Activated naive CD4-positive, alpha-beta T cell treated with anti-CD3 and anti-CD28 coated beads, Interleukin-2, amount 10 ng/mL, durations not matched to agents 7 days and 5 days (primary cell): ENCODE data around the gene COL25A1.

Source experiments
- CTCF ChIA-PET: fragments of 350-600 bp; sonication (Branson Sonifier 250); formaldehyde crosslinking; loops from one replicate; lab custom pipeline; 2021; ENCODE audit warnings: antibody characterized with exemption; lab: Charles Lee
- DNase-seq: peaks from one replicate; pipeline ENCODE4 v3.0.0-alpha.2; 2020
- H3K27ac Mint-ChIP-seq: one replicate; pipeline ENCODE4 v1.8.0; 2021; ENCODE audit warnings: mild to moderate bottlenecking, moderate library complexity, mixed read lengths
- H3K27me3 Mint-ChIP-seq: one replicate; pipeline ENCODE4 v1.8.0; 2021; ENCODE audit warnings: mild to moderate bottlenecking, mixed read lengths
- H3K36me3 Mint-ChIP-seq: one replicate; pipeline ENCODE4 v1.8.0; 2021; ENCODE audit warnings: mixed read lengths
- H3K4me1 Mint-ChIP-seq: one replicate; pipeline ENCODE4 v1.8.0; 2021; ENCODE audit warnings: mixed read lengths
- H3K4me3 Mint-ChIP-seq: one replicate; pipeline ENCODE4 v1.8.0; 2021; ENCODE audit warnings: mild to moderate bottlenecking, moderate library complexity, mixed read lengths
- H3K9me3 Mint-ChIP-seq: one replicate; pipeline ENCODE4 v1.8.0; 2021; ENCODE audit warnings: mixed read lengths

The COL25A1 gene

GRCh38 chr4:109216085-109216696 lies 86.3 kb downstream of the COL25A1 start:
- Mint-ChIP-seq H3K9me3 (no peaks in the 10 kb centered on the region), H3K4me3 (no peak overlapping the region), H3K36me3 (no peaks in the 10 kb centered on the region), H3K27me3 (peaks cover 4% of the 10 kb centered on the region), H3K4me1 (no peaks in the 10 kb centered on the region), H3K27ac (no peak overlapping the region)
- DNase-seq, result no peak
- CTCF ChIA-PET, result no interaction called here

GRCh38 chr4:109215506-109215905 lies 87.0 kb downstream of the COL25A1 start:
- Mint-ChIP-seq H3K36me3 (no peaks in the 10 kb centered on the region), H3K9me3 (no peaks in the 10 kb centered on the region), H3K27me3 (peaks cover 4% of the 10 kb centered on the region), H3K27ac (no peak overlapping the region), H3K4me1 (no peaks in the 10 kb centered on the region), H3K4me3 (no peak overlapping the region)
- DNase-seq, result no peak
- CTCF ChIA-PET, result no interaction called here

GRCh38 chr4:109214622-109215301 lies 87.7 kb downstream of the COL25A1 start:
- H3K4me3 Mint-ChIP-seq, result no peak overlapping the region

GRCh38 chr4:109213056-109213455 lies 89.4 kb downstream of the COL25A1 start:
- H3K27ac Mint-ChIP-seq, result no peak overlapping the region
- CTCF ChIA-PET, result no interaction called here
- H3K27me3 Mint-ChIP-seq, result no peaks in the 10 kb centered on the region
- H3K36me3 Mint-ChIP-seq, result no peaks in the 10 kb centered on the region
- no peak overlapping the region for H3K4me3 Mint-ChIP-seq
- DNase-seq, result no peak
- H3K4me1 Mint-ChIP-seq, result no peaks in the 10 kb centered on the region
- H3K9me3 Mint-ChIP-seq, result no peaks in the 10 kb centered on the region

More at GRCh38 chr4:109214622-109215301, 87.7 kb downstream of the COL25A1 start:
- Mint-ChIP-seq H3K9me3 (no peaks in the 10 kb centered on the region), H3K27ac (no peak overlapping the region), H3K4me1 (no peaks in the 10 kb centered on the region), H3K36me3 (no peaks in the 10 kb centered on the region), H3K27me3 (peaks cover 4% of the 10 kb centered on the region)
- CTCF ChIA-PET, result no interaction called here
- DNase-seq, result no peak

GRCh38 chr4:109211671-109212070 lies 90.8 kb downstream of the COL25A1 start:
- Mint-ChIP-seq H3K9me3 (no peaks in the 10 kb centered on the region), H3K4me1 (no peaks in the 10 kb centered on the region), H3K27me3 (no peaks in the 10 kb centered on the region), H3K36me3 (no peaks in the 10 kb centered on the region), H3K27ac (no peak overlapping the region), H3K4me3 (no peak overlapping the region)
- CTCF ChIA-PET, result no interaction called here
- DNase-seq, result no peak

- peaks cover 4% of the 10 kb centered on the region for H3K27me3 Mint-ChIP-seq
- H3K36me3 Mint-ChIP-seq, result no peaks in the 10 kb centered on the region
- H3K4me3 Mint-ChIP-seq, result no peak overlapping the region
- no peaks in the 10 kb centered on the region for H3K4me1 Mint-ChIP-seq
- no peaks in the 10 kb centered on the region for H3K9me3 Mint-ChIP-seq
- CTCF ChIA-PET, result no interaction called here
- no peak overlapping the region for H3K27ac Mint-ChIP-seq
- no peak for DNase-seq
Measured at GRCh38 chr4:109209647-109210046, 92.8 kb downstream of the COL25A1 start.

- Mint-ChIP-seq H3K36me3 (no peaks in the 10 kb centered on the region), H3K27ac (no peak overlapping the region), H3K4me1 (no peaks in the 10 kb centered on the region), H3K27me3 (peaks cover 9% of the 10 kb centered on the region), H3K4me3 (no peak overlapping the region), H3K9me3 (no peaks in the 10 kb centered on the region)
- CTCF ChIA-PET, result no interaction called here
- DNase-seq, result no peak
Measured at GRCh38 chr4:109207898-109208297, 94.6 kb downstream of the COL25A1 start.

GRCh38 chr4:109207061-109207460 lies 95.4 kb downstream of the COL25A1 start:
- H3K9me3 Mint-ChIP-seq, result no peaks in the 10 kb centered on the region
- peaks cover 9% of the 10 kb centered on the region for H3K27me3 Mint-ChIP-seq
- H3K4me3 Mint-ChIP-seq, result no peak overlapping the region
- CTCF ChIA-PET, result interaction anchor here (1.1 kb wide), 1 partner anchor 126 kb away, joined by 3 read pairs; no protein-coding TSS in a partner anchor
- no peak for DNase-seq
- H3K36me3 Mint-ChIP-seq, result no peaks in the 10 kb centered on the region
- H3K27ac Mint-ChIP-seq, result no peak overlapping the region
- H3K4me1 Mint-ChIP-seq, result no peaks in the 10 kb centered on the region

GRCh38 chr4:109206620-109207019 lies 95.8 kb downstream of the COL25A1 start:
- Mint-ChIP-seq H3K4me1 (no peaks in the 10 kb centered on the region), H3K9me3 (no peaks in the 10 kb centered on the region), H3K27me3 (peaks cover 9% of the 10 kb centered on the region), H3K36me3 (no peaks in the 10 kb centered on the region), H3K27ac (no peak overlapping the region), H3K4me3 (no peak overlapping the region)
- CTCF ChIA-PET, result interaction anchor here (1.1 kb wide), 1 partner anchor 127 kb away, joined by 3 read pairs; no protein-coding TSS in a partner anchor
- no peak for DNase-seq

GRCh38 chr4:109205186-109205585 lies 97.3 kb downstream of the COL25A1 start:
- Mint-ChIP-seq H3K27ac (no peak overlapping the region), H3K36me3 (no peaks in the 10 kb centered on the region), H3K27me3 (peaks cover 9% of the 10 kb centered on the region), H3K4me3 (no peak overlapping the region), H3K9me3 (no peaks in the 10 kb centered on the region), H3K4me1 (no peaks in the 10 kb centered on the region)
- no peak for DNase-seq
- CTCF ChIA-PET, result no interaction called here

GRCh38 chr4:109199585-109199984 lies 102.9 kb downstream of the COL25A1 start:
- no peak overlapping the region for H3K27ac Mint-ChIP-seq
- H3K9me3 Mint-ChIP-seq, result no peaks in the 10 kb centered on the region
- CTCF ChIA-PET, result no interaction called here
- H3K36me3 Mint-ChIP-seq, result no peaks in the 10 kb centered on the region
- no peaks in the 10 kb centered on the region for H3K4me1 Mint-ChIP-seq
- H3K27me3 Mint-ChIP-seq, result peaks cover 5% of the 10 kb centered on the region
- no peak overlapping the region for H3K4me3 Mint-ChIP-seq
- no peak for DNase-seq

GRCh38 chr4:109195646-109196045 lies 106.8 kb downstream of the COL25A1 start:
- DNase-seq, result no peak
- Mint-ChIP-seq H3K4me1 (no peaks in the 10 kb centered on the region), H3K4me3 (no peak overlapping the region), H3K9me3 (no peaks in the 10 kb centered on the region), H3K27ac (no peak overlapping the region), H3K27me3 (no peaks in the 10 kb centered on the region), H3K36me3 (no peaks in the 10 kb centered on the region)
- CTCF ChIA-PET, result no interaction called here

GRCh38 chr4:109191216-109191615 lies 111.2 kb downstream of the COL25A1 start:
- CTCF ChIA-PET, result no interaction called here
- no peak for DNase-seq
- Mint-ChIP-seq H3K9me3 (no peaks in the 10 kb centered on the region), H3K27me3 (peaks cover 6% of the 10 kb centered on the region), H3K4me1 (no peaks in the 10 kb centered on the region), H3K36me3 (no peaks in the 10 kb centered on the region), H3K27ac (no peak overlapping the region), H3K4me3 (no peak overlapping the region)

GRCh38 chr4:109186458-109186945 lies 116.0 kb downstream of the COL25A1 start:
- Mint-ChIP-seq H3K27me3 (peaks cover 13% of the 10 kb centered on the region), H3K27ac (no peak overlapping the region), H3K36me3 (no peaks in the 10 kb centered on the region), H3K9me3 (no peaks in the 10 kb centered on the region), H3K4me3 (no peak overlapping the region), H3K4me1 (no peaks in the 10 kb centered on the region)
- no peak for DNase-seq
- CTCF ChIA-PET, result no interaction called here

GRCh38 chr4:109185951-109186350 lies 116.5 kb downstream of the COL25A1 start:
- CTCF ChIA-PET, result no interaction called here
- H3K27ac Mint-ChIP-seq, result no peak overlapping the region
- DNase-seq, result no peak

More at GRCh38 chr4:109185951-109186350, 116.5 kb downstream of the COL25A1 start:
- H3K27me3 Mint-ChIP-seq, result peaks cover 13% of the 10 kb centered on the region
- no peaks in the 10 kb centered on the region for H3K4me1 Mint-ChIP-seq
- H3K4me3 Mint-ChIP-seq, result no peak overlapping the region
- H3K36me3 Mint-ChIP-seq, result no peaks in the 10 kb centered on the region
- H3K9me3 Mint-ChIP-seq, result no peaks in the 10 kb centered on the region
